Duodenal mucosa (tissue), 2 donors: Measurements from ENCODE around the gene HLA-DQB2.

Experiments
- H3K27ac ChIP-seq: one replicate; pipeline ENCODE4 v1.7.0; 2013; ENCODE audit warnings: low read depth, low read length
- H3K27me3 ChIP-seq, 2 donors: one replicate each; pipeline ENCODE4 v1.7.0; 2013; ENCODE audit warnings: low read length in 2 of 2, control low read depth in 1 of 2; ENCODE audit not compliant: insufficient read depth in 2 of 2, control insufficient read depth in 1 of 2
- H3K36me3 ChIP-seq, 2 donors: one replicate each; pipeline ENCODE4 v1.7.0; 2013; ENCODE audit warnings: low read length in 2 of 2, control low read depth in 1 of 2; ENCODE audit not compliant: insufficient read depth in 2 of 2, control insufficient read depth in 1 of 2
- H3K4me1 ChIP-seq, 2 donors: one replicate each; pipeline ENCODE4 v1.7.0; 2013; ENCODE audit warnings: low read length in 2 of 2, control low read depth in 1 of 2; ENCODE audit not compliant: insufficient read depth in 2 of 2, control insufficient read depth in 1 of 2
- H3K4me3 ChIP-seq, 2 donors: one replicate each; pipeline ENCODE4 v1.7.0; 2013; ENCODE audit warnings: low read length in 2 of 2, low read depth in 1 of 2
- H3K9ac ChIP-seq, 2 donors: one replicate each; pipeline ENCODE4 v1.7.0; 2013; ENCODE audit warnings: low read length in 2 of 2, low read depth in 1 of 2
- H3K9me3 ChIP-seq, 2 donors: one replicate each; pipeline ENCODE4 v1.7.0; 2013; ENCODE audit warnings: low read length in 2 of 2, control low read depth in 1 of 2; ENCODE audit not compliant: control insufficient read depth in 1 of 2

The HLA-DQB2 gene

GRCh38 chr6:32709625-32710024 is 53.7 kb downstream of the HLA-DQB2 start:
- no peak overlapping the region for H3K4me3 ChIP-seq
- H3K27me3 ChIP-seq: no peaks in the 10 kb centered on the region
- no peak overlapping the region for H3K9ac ChIP-seq
- no peaks in the 10 kb centered on the region for H3K4me1 ChIP-seq
- H3K36me3 ChIP-seq: no peaks in the 10 kb centered on the region
- no peaks in the 10 kb centered on the region for H3K9me3 ChIP-seq
- H3K27ac ChIP-seq: no peak overlapping the region
